ENCODE measurements around the gene CAMK1D.

The CAMK1D gene

DNA sequence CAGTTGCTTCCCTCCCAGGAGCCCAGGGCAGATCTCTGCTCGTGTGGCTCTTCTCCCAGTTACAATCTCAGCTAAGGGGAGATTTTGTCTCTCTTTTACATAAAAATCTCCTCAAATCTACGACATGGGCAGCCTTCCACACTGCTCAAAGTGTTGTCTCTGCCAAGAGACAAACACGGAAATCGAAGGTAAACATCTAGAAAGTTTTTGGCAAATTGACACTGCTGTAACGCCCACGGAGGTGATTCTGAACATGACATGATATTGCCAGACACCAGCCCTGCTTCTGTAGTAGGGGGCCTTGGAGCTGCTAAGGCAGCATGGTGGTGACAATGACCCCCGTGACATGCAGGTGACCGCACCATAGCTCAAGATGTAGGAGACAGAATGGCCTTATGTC is 523.8 kb downstream of the CAMK1D start:
- DNase-seq = no peak

DNA sequence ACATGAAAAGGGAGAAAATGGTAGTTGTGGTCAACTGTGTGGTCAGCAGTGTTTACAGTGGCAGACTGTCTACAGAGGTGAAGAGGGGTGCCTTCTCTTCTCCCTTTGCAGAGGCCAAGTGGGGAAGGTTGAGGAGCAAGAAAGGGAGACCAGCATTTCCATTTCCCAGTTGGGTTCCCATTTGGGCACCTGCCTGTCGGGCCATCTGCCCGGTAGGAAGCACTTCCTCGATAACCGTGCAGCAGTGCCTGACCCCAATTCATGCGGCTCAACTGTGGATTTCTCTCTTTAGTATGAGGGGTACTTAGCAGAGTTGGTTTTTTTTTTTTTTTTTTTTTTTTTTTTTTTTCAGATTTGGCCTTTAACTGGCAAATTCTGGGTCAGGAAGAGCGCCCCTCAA is 525.2 kb downstream of the CAMK1D start:
- DNase-seq = no peak

- DNase-seq = no peak
Observed at GRCh38 chr10:12875100-12875499, 525.8 kb downstream of the CAMK1D start.

DNA sequence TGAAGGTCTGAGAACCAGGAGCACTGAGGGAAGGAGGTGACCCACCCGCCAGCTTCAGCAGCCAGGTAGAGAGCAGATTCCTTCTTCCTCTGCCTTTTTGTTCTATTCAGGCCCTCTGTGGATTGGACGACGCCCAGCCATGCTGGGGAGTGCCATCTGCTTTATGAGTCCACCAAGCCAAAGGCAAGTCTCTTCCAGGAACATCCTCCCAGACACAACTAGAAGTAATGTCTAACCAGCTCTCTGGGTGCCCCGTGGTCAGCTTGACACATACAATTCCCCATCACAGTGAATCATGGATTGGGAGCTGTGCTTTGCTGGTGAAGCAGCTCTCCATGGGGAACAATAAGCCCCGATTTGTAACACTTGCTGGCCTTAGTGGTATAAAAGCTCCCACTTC is 526.9 kb downstream of the CAMK1D start:
- no peak for DNase-seq

DNA sequence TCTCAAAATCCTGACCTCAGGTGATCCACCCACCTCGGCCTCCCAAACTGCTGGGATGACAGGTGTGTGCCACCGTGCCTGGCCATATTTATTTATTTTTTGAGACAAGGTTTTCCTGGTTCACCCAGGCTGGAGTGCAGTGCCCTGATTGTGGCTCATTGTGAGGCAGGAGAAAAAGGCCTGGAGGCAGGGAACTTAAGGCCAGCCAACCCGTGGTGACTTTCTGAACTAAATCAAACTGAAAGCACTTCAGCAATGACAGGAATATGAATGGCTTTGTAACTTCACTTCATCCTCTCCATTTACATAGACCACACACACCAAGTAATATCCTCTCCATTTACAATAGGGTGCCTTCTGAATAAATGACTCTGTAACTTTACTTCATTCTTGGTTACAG is 527.8 kb downstream of the CAMK1D start:
- no peak for DNase-seq

DNA sequence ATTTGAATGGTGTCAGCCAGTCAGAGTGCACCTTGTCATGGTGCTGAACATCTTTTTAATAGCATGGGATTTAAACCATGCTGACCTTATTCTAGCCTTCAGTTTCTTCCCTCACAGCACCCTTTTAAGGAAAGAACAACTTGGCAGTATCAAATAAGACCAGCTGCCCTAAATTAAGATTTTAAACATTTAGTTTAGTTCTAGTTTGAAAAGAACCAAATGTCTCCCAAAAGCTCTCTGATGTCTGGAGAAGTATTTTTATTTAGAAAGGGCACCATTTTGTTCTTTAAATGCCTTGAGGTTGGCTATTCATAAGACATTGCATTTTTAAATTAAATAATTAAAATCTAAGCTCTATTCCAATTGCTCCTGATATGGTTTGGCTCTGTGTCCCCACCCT is 531.1 kb downstream of the CAMK1D start:
- DNase-seq = no peak

DNA sequence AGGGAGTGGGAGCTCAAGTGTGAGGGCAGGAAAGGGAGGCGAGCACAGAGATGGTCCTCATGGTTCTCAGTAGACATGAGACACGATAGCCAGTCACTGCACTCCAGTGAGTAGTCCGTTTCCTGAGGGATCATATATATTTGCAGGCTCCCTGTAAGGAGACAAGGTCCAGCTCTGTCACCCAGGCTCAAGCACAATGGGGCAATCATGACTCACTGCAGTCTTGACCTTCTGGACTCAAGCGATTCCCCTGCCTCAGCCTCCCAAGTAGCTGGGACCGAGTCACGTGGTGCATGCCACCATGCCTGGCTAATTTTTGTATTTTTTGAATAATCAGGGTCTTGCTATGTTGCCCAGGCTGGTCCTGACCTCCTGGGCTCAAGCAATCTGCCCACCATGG is 535.5 kb downstream of the CAMK1D start:
- DNase-seq = no peak
